ENCODE results near the gene ERF.

DNA sequence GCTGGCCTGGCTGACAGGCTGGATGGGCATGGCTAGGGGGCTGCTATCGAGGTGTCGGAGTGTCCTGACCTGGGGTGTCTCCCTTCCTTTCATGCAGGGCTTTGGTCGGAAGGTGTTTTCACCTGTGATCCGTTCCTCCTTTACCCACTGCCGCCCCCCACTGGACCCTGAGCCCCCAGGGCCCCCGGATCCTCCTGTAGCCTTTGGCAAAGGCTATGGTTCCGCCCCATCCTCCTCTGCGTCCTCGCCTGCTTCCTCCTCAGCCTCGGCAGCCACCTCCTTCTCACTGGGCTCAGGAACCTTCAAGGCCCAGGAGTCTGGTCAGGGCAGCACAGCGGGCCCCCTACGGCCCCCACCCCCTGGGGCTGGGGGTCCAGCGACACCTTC is 35.2 kb upstream of the ERF start:
- TF ChIP-seq, protein P1, sequence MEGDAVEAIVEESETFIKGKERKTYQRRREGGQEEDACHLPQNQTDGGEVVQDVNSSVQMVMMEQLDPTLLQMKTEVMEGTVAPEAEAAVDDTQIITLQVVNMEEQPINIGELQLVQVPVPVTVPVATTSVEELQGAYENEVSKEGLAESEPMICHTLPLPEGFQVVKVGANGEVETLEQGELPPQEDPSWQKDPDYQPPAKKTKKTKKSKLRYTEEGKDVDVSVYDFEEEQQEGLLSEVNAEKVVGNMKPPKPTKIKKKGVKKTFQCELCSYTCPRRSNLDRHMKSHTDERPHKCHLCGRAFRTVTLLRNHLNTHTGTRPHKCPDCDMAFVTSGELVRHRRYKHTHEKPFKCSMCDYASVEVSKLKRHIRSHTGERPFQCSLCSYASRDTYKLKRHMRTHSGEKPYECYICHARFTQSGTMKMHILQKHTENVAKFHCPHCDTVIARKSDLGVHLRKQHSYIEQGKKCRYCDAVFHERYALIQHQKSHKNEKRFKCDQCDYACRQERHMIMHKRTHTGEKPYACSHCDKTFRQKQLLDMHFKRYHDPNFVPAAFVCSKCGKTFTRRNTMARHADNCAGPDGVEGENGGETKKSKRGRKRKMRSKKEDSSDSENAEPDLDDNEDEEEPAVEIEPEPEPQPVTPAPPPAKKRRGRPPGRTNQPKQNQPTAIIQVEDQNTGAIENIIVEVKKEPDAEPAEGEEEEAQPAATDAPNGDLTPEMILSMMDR (IDR thresholded peaks at IDR 0.05), result no peak
- TF ChIP-seq RAD21 (conservative IDR thresholded peaks at IDR 0.05 in 1 of 2, IDR thresholded peaks at IDR 0.05 in 1 of 2) (no peak), HMGXB4 (CRISPR knock-in tag; IDR thresholded peaks at IDR 0.05; ENCODE audit: borderline replicate concordance) (no peak), EP300 (IDR thresholded peaks at IDR 0.05) (no peak), REST (IDR thresholded peaks at IDR 0.05) (no peak), SMC3 (IDR thresholded peaks at IDR 0.05) (no peak)
- TF ChIP-seq, protein P2, sequence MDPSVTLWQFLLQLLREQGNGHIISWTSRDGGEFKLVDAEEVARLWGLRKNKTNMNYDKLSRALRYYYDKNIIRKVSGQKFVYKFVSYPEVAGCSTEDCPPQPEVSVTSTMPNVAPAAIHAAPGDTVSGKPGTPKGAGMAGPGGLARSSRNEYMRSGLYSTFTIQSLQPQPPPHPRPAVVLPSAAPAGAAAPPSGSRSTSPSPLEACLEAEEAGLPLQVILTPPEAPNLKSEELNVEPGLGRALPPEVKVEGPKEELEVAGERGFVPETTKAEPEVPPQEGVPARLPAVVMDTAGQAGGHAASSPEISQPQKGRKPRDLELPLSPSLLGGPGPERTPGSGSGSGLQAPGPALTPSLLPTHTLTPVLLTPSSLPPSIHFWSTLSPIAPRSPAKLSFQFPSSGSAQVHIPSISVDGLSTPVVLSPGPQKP (IDR thresholded peaks at IDR 0.05; ENCODE audit: low read depth, low read length), result no peak

Measured in A549 (cell line).